Spleen (tissue), 7 donors: ENCODE data around the gene TEX53.

Experiments used
- CTCF ChIP-seq, 11 experiments: fragments of 200-600 bp in 7 of 11; fragments of 450-650 bp in 4 of 11; sonication (generic) in 4 of 11; IDR thresholded peaks in 8 of 11; conservative IDR thresholded peaks in 3 of 11; 1 replicate in 7 of 11; 2 replicates in 4 of 11; pipeline versions ENCODE4 v1.4.0 to v1.8.0; 2016 to 2021; ENCODE audit warnings: antibody characterized with exemption in 11 of 11, inconsistent platforms in 4 of 11, mild to moderate bottlenecking in 1 of 11
- POLR2AphosphoS5 ChIP-seq, 3 donors: sonication (generic); formaldehyde crosslinking; IDR thresholded peaks; one replicate each; pipeline ENCODE4 v1.5.1; 2017; ENCODE audit warnings: antibody characterized with exemption in 3 of 3
- donor health status: DM: no; HTN: no; CAD: no; lungs with moderate emphysema.
- donor health status: DM: no; HTN: no; CAD: no.
- donor health status: DM: no; HTN: no; CAD: no.

- no peak for TF ChIP-seq CTCF (IDR thresholded peaks at IDR 0.05 in 8 of 11, conservative IDR thresholded peaks at IDR 0.05 in 3 of 11)
- no peak for TF ChIP-seq POLR2AphosphoS5 (IDR thresholded peaks at IDR 0.05)
Measured at GRCh38 chr9:114607671-114608524, 49.7 kb downstream of the TEX53 start.
